ENCODE measurements around the gene HPSE2.

The HPSE2 gene

GRCh38 chr10:98453729-98454128, 781.9 kb downstream of the HPSE2 start:
- DNase-seq: no peak

GRCh38 chr10:98450618-98451017, 785.0 kb downstream of the HPSE2 start:
- no peak for DNase-seq

- no peak for DNase-seq
Measured at GRCh38 chr10:98449287-98449686, 786.4 kb downstream of the HPSE2 start.

GRCh38 chr10:98446661-98447221, 788.9 kb downstream of the HPSE2 start, which contains the start of gene HPS1:
Gene HPS1, minus strand, starts transcription at chr10:98446935. Its CDS starts 3,695 bp downstream, at chr10:98443240.
- peak; percentile 73 for DNase-seq

- peak; percentile 40 for DNase-seq
Measured at GRCh38 chr10:98446151-98446660, 789.4 kb downstream of the HPSE2 start.

GRCh38 chr10:98445200-98445812, 790.3 kb downstream of the HPSE2 start:
- DNase-seq: no peak

GRCh38 chr10:98444314-98445006, 791.2 kb downstream of the HPSE2 start:
- DNase-seq: no peak

- no peak for DNase-seq
Measured at GRCh38 chr10:98438715-98439114, 796.9 kb downstream of the HPSE2 start.

GRCh38 chr10:98436704-98437103, 798.9 kb downstream of the HPSE2 start:
- DNase-seq: no peak

GRCh38 chr10:98435178-98435577, 800.5 kb downstream of the HPSE2 start:
- no peak for DNase-seq

- DNase-seq: peak; percentile 51
Measured at GRCh38 chr10:98433881-98434732, 801.5 kb downstream of the HPSE2 start.

- no peak for DNase-seq
Measured at GRCh38 chr10:98433371-98433770, 802.3 kb downstream of the HPSE2 start.

- no peak for DNase-seq
Measured at GRCh38 chr10:98432330-98432729, 803.3 kb downstream of the HPSE2 start.

GRCh38 chr10:98431016-98431415, 804.6 kb downstream of the HPSE2 start:
- no peak for DNase-seq

GRCh38 chr10:98430427-98430826, 805.2 kb downstream of the HPSE2 start:
- no peak for DNase-seq

GRCh38 chr10:98429320-98430072, 806.2 kb downstream of the HPSE2 start:
- DNase-seq: no peak

- no peak for DNase-seq
Measured at GRCh38 chr10:98427011-98427515, 808.6 kb downstream of the HPSE2 start.

GRCh38 chr10:98425511-98426352, 809.9 kb downstream of the HPSE2 start:
- peak; percentile 43 for DNase-seq

- no peak for DNase-seq
Measured at GRCh38 chr10:98424295-98425254, 811.1 kb downstream of the HPSE2 start.

GRCh38 chr10:98423691-98424120, 811.9 kb downstream of the HPSE2 start:
- no peak for DNase-seq
